DOHH2 (cell line): Measurements from ENCODE around the gene TXLNB.
A peak's percentile ranks its signal among the peaks of the same experiment; 100 is the strongest.

Source experiments
- H3F3A ChIP-seq: fragments of 200-600 bp; sonication (generic), shearing (Covaris generic); 2 replicates; pipeline ENCODE4 v1.6.0; 2016; ENCODE audit warnings: antibody characterized with exemption, mild to moderate bottlenecking; ENCODE audit not compliant: control insufficient read depth, insufficient read depth
- H3K27ac ChIP-seq: fragments of 200-600 bp; sonication (generic); 2 replicates; pipeline ENCODE4 v1.5.1; 2014; ENCODE audit warnings: low read depth, mild to moderate bottlenecking, low read length, moderate library complexity
- H3K27me3 ChIP-seq: fragments of 200-600 bp; sonication (generic); 2 replicates; pipeline ENCODE4 v1.6.1; 2014; ENCODE audit warnings: mild to moderate bottlenecking, low read length, mixed read lengths; ENCODE audit not compliant: control insufficient read depth
- H3K36me3 ChIP-seq: fragments of 200-600 bp; sonication (generic); 2 replicates; pipeline ENCODE4 v1.6.1; 2014; ENCODE audit warnings: mild to moderate bottlenecking, low read length, moderate library complexity, mixed read lengths; ENCODE audit not compliant: control insufficient read depth
- H3K4me1 ChIP-seq: fragments of 200-600 bp; sonication (generic); 2 replicates; pipeline ENCODE4 v1.6.1; 2014; ENCODE audit warnings: mild to moderate bottlenecking, low read length, mixed read lengths; ENCODE audit not compliant: control insufficient read depth
- H3K4me2 ChIP-seq: fragments of 200-600 bp; sonication (generic); 2 replicates; pipeline ENCODE4 v1.6.0; 2014; ENCODE audit warnings: mild to moderate bottlenecking, low read length, moderate library complexity
- H3K4me3 ChIP-seq: fragments of 200-600 bp; sonication (generic); 2 replicates; pipeline ENCODE4 v1.5.1; 2014; ENCODE audit warnings: mild to moderate bottlenecking, low read length, mixed read lengths
- H3K79me2 ChIP-seq: fragments of 200-600 bp; sonication (generic); 2 replicates; pipeline ENCODE4 v1.6.1; 2014; ENCODE audit warnings: mild to moderate bottlenecking, low read length, mixed read lengths; ENCODE audit not compliant: control insufficient read depth
- H3K9me2 ChIP-seq: fragments of 200-600 bp; sonication (generic); replicated peaks from 2 replicates; pipeline ENCODE4 v1.6.1; 2014; ENCODE audit warnings: mild to moderate bottlenecking, low read length, mixed read lengths; ENCODE audit not compliant: control insufficient read depth
- H3K9me3 ChIP-seq: fragments of 200-600 bp; sonication (generic); 2 replicates; pipeline ENCODE4 v1.6.1; 2014; ENCODE audit warnings: antibody characterized with exemption, low read length, mixed read lengths; ENCODE audit not compliant: control insufficient read depth, insufficient read depth
- H4K20me1 ChIP-seq: fragments of 200-600 bp; sonication (generic); 2 replicates; pipeline ENCODE4 v1.6.0; 2014; ENCODE audit warnings: low read depth, mild to moderate bottlenecking, antibody characterized with exemption, low read length, moderate library complexity; ENCODE audit not compliant: control insufficient read depth, insufficient read depth
- EZH2phosphoT487 ChIP-seq: fragments of 200-600 bp; sonication (generic); IDR thresholded peaks from 2 replicates; pipeline ENCODE4 v1.6.1; 2017; ENCODE audit warnings: borderline replicate concordance, mild to moderate bottlenecking, antibody characterized with exemption, low read length, moderate library complexity, mixed read lengths
- TF ChIP-seq, protein P1 (sequence below): fragments of 200-600 bp; sonication (generic); IDR thresholded peaks from one replicate; pipeline ENCODE4 v1.5.1; 2014; ENCODE audit warnings: antibody characterized with exemption, mild to moderate bottlenecking, low read depth, low read length; ENCODE audit not compliant: poor library complexity, severe bottlenecking

TXLNB gene

DNA sequence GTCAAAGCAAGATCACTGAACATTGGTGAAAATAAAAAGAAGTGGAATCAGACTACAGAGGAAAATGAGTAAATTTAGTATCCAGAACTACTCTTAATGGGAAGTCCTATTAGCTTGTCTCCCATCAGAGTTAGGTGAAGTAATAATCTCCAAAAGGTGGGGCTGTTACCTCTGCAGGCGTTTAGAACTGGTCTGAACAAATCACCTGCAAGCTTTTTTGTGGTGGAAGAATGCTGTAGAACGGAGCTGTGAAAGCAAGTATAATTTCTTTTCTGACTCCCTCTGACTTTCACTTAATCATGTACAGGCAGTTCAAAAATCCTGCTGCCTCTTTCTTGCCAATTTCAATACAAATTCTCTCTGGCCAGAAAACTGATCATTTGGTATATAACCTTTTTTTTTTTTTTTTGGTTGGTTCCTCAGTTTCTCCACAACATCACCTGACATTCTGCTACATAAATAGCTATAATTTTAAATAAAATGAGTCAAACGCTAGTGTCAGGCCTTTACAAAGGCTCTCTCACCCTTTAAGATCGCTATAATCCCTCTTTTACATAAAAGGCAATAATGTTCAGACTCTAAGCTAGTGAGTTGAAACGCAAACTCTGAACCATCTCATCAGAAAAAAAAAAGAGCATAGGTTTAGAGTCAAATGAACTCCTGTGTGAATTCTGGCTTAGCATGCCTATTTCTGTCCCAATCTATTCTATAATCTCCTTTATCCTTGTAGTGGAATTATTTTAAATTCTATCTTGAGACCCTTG, 43.8 kb upstream of the TXLNB start:
- peaks cover 45% of the 10 kb centered on the region for H3K4me1 ChIP-seq

DNA sequence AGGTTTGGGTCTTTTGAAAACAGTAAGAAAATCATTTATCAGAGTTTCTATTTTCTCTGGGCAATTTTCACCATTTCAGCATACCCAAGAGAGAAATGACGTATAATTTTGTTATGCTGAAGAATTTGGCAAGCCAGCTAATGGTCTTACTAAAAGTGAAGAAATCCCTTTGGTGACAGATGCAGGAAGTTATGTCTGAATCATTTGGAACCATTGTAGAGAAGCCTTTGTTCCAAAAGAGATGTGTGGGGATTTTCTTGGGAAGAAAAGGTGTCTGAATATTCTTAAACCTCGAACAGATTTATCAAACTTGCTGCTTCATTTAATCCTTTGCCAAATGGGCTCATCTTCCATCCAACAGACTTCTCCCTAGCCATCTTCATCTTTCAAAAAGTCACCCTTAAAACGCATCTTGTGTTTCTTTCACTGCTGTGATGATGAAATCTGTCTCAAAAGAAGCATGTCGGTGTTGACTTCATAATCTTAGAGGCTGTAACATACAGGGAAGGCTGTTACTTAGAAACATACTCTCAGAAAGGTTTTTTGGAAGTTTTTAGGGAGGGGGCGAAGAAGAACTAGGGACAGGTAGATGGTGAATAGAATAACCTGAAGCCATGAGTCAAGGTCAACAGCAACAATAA, 43.1 kb upstream of the TXLNB start:
- H4K20me1 ChIP-seq, result no peaks in the 10 kb centered on the region
- H3K27me3 ChIP-seq, result no peaks in the 10 kb centered on the region
- no peaks in the 10 kb centered on the region for H3K9me2 ChIP-seq
- 0 out of 2 replicates have a peak overlapping the region, but pooled peaks have one; percentile 6 for H3K4me3 ChIP-seq
- H3F3A ChIP-seq, result 0 out of 2 replicates have a peak, but pooled peaks cover 3% of the 10 kb centered on the region
- TF ChIP-seq EZH2phosphoT487, result no peak
- TF ChIP-seq, protein P1, sequence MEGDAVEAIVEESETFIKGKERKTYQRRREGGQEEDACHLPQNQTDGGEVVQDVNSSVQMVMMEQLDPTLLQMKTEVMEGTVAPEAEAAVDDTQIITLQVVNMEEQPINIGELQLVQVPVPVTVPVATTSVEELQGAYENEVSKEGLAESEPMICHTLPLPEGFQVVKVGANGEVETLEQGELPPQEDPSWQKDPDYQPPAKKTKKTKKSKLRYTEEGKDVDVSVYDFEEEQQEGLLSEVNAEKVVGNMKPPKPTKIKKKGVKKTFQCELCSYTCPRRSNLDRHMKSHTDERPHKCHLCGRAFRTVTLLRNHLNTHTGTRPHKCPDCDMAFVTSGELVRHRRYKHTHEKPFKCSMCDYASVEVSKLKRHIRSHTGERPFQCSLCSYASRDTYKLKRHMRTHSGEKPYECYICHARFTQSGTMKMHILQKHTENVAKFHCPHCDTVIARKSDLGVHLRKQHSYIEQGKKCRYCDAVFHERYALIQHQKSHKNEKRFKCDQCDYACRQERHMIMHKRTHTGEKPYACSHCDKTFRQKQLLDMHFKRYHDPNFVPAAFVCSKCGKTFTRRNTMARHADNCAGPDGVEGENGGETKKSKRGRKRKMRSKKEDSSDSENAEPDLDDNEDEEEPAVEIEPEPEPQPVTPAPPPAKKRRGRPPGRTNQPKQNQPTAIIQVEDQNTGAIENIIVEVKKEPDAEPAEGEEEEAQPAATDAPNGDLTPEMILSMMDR, result no peak
- peaks cover 52% of the 10 kb centered on the region for H3K4me1 ChIP-seq
- H3K36me3 ChIP-seq, result no peaks in the 10 kb centered on the region
- H3K79me2 ChIP-seq, result no peaks in the 10 kb centered on the region
- peak overlapping the region; percentile 48 for H3K4me2 ChIP-seq
- no peak overlapping the region for H3K27ac ChIP-seq
- H3K9me3 ChIP-seq, result no peaks in the 10 kb centered on the region

More for the DNA sequence above, 43.8 kb upstream of the TXLNB start:
- Histone ChIP-seq H3K27ac (peak overlapping the region; percentile 56), H3K79me2 (no peaks in the 10 kb centered on the region), H4K20me1 (no peaks in the 10 kb centered on the region), H3K9me3 (no peaks in the 10 kb centered on the region), H3F3A (0 out of 2 replicates have a peak, but pooled peaks cover 3% of the 10 kb centered on the region), H3K36me3 (no peaks in the 10 kb centered on the region), H3K27me3 (no peaks in the 10 kb centered on the region), H3K9me2 (no peaks in the 10 kb centered on the region), H3K4me2 (peak overlapping the region; percentile 48), H3K4me3 (peak overlapping the region; percentile 22)
- TF ChIP-seq, protein P1, result no peak

DNA sequence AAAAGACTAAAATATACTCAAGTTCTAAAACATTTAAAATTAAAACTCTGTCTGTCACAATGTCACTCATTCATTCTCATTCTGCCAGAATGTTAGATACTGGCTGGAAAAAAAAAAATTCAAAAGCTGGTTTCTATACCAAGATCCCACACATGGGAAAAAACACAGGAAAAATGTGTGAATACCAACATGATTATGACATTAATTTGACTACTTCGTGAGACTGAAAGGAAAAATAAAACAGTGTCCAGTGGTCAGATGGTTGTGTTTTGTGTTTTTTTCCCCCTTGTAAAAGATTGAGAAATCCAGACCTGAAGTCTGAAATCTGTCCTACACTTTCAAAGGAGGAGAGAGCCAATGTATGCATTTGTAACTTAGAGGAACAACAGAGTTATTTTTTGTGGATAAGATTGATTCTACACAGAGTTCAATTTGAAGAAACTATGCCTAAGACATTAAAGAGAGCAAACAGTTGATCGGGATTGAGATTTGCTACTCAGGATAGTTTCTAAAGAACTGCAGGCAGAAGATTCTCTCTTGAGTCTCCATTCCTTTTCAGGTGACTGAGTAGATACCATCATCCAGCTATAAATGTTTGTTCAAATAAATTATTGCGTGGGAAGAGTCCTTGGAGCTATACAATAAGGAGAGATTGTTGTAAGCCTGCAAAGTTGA, 39.2 kb upstream of the TXLNB start:
- TF ChIP-seq, protein P1, result no peak
- no peak for TF ChIP-seq EZH2phosphoT487
- Histone ChIP-seq H3K4me2 (no peak overlapping the region), H3K27me3 (no peaks in the 10 kb centered on the region), H3K36me3 (peaks cover 4% of the 10 kb centered on the region; the same call in 1 of the 2 replicates), H3K4me1 (peaks cover 56% of the 10 kb centered on the region), H4K20me1 (no peaks in the 10 kb centered on the region), H3F3A (peaks cover 16% of the 10 kb centered on the region), H3K9me3 (no peaks in the 10 kb centered on the region), H3K27ac (0 out of 2 replicates have a peak overlapping the region, but pooled peaks have one; percentile 3), H3K9me2 (no peaks in the 10 kb centered on the region), H3K79me2 (no peaks in the 10 kb centered on the region), H3K4me3 (no peak overlapping the region)
